Coronary artery (tissue), 2 donors: ENCODE results near the gene TOR1AIP1.

Experiments
- DNase-seq: peaks from one replicate; pipeline ENCODE4 v3.0.0-alpha.2; 2017; ENCODE audit warnings: low spot score
- H3K27ac ChIP-seq, 2 donors: fragments of 200-600 bp; sonication (generic); one replicate each; pipeline ENCODE4 v1.5.1; 2016 to 2019
- H3K4me3 ChIP-seq: fragments of 200-600 bp; sonication (generic); 2 replicates; pipeline ENCODE4 v1.5.1; 2016; ENCODE audit warnings: mild to moderate bottlenecking, moderate library complexity
- CTCF ChIP-seq: fragments of 200-600 bp; sonication (generic); IDR thresholded peaks from one replicate; pipeline ENCODE4 v1.5.1; 2019; ENCODE audit warnings: antibody characterized with exemption

The TOR1AIP1 gene

GRCh38 chr1:179968994-179969919 lies 87.2 kb downstream of the TOR1AIP1 start:
- no peak for TF ChIP-seq CTCF
- Histone ChIP-seq H3K27ac (peak overlapping the region; percentile 72 to 85), H3K4me3 (peak overlapping the region; percentile 37)
- no peak for DNase-seq
